ENCODE results near the gene IL17RA. TPM values are rescaled to one million over a fixed set of nuclear protein-coding genes. Genes with fewer than 3 reads are reported as not detected.

IL17RA gene
- total RNA-seq, 1 donor from 2014 or later, result 21.5 TPM

DNA sequence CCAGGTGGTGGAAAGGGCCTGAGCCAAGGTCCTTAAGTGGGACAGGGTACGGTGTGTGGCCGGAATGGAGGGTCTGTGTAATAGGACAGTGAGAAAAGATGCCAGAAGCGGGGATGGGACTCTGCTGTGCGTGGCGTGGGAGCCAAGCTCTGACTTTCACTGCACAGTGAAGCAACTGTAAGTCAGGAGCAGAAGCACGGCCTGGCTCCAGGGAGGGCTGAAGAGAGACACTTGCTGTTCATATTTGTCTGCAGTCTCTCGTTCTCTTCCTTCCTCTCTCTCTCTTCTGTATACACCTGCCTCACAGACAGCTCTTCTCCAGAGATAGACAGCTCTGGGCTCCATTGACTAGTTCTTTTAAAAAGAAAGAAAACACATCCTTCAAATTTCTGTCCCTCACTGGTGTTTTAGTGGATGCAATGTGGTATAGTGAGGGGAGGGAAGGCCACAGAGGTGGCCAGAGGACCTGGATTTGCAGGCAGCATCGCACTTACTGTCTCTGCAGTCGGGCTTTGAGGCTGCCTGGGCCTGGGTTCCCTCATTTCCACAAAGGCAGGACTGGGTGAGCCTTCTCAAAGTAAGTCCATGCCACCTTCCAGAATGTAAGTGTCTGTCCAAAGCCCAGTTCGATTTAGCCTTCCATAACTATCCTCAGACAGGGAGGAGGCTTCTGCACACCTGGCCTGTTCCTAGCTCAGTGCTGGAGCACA, 2.1 kb downstream of the IL17RA start:
- Mint-ChIP-seq H3K4me1 (ENCODE audit: low read depth, unreplicated experiment) (peaks cover 16% of the 10 kb centered on the region), H3K36me3 (ENCODE audit: low read depth, unreplicated experiment) (no peaks in the 10 kb centered on the region), H3K9me3 (ENCODE audit: unreplicated experiment) (peaks cover 2% of the 10 kb centered on the region), H3K4me3 (ENCODE audit: unreplicated experiment) (peak overlapping the region; percentile 91), H3K27ac (ENCODE audit: unreplicated experiment) (no peak overlapping the region), H3K27me3 (ENCODE audit: low read depth, unreplicated experiment) (no peaks in the 10 kb centered on the region)
- Histone ChIP-seq H3K4me1 (ENCODE audit: insufficient read depth, low read length) (peaks cover 8% of the 10 kb centered on the region), H3K36me3 (ENCODE audit: insufficient read depth, low read length) (no peaks in the 10 kb centered on the region), H4K20me1 (ENCODE audit: insufficient read depth, low read length) (peaks cover 45% of the 10 kb centered on the region), H3K4me2 (ENCODE audit: low read length) (peak overlapping the region; percentile 91), H3K79me2 (ENCODE audit: insufficient read depth, low read length) (peaks cover 59% of the 10 kb centered on the region), H3K9ac (ENCODE audit: low read length) (no peak overlapping the region), H3K9me3 (ENCODE audit: insufficient read depth, low read depth, low read length) (no peaks in the 10 kb centered on the region), H2AFZ (ENCODE audit: low read depth, low read length) (no peak overlapping the region), H3K27ac (ENCODE audit: low read depth, low read length) (no peak overlapping the region), H3K27me3 (ENCODE audit: insufficient read depth, low read length) (no peaks in the 10 kb centered on the region), H3K4me3 (ENCODE audit: insufficient read depth, low read depth, low read length) (no peak overlapping the region)
- DNase-seq (ENCODE audit: low read depth) (no peak), FAIRE-seq (no peak)
- TF ChIP-seq, protein P1, sequence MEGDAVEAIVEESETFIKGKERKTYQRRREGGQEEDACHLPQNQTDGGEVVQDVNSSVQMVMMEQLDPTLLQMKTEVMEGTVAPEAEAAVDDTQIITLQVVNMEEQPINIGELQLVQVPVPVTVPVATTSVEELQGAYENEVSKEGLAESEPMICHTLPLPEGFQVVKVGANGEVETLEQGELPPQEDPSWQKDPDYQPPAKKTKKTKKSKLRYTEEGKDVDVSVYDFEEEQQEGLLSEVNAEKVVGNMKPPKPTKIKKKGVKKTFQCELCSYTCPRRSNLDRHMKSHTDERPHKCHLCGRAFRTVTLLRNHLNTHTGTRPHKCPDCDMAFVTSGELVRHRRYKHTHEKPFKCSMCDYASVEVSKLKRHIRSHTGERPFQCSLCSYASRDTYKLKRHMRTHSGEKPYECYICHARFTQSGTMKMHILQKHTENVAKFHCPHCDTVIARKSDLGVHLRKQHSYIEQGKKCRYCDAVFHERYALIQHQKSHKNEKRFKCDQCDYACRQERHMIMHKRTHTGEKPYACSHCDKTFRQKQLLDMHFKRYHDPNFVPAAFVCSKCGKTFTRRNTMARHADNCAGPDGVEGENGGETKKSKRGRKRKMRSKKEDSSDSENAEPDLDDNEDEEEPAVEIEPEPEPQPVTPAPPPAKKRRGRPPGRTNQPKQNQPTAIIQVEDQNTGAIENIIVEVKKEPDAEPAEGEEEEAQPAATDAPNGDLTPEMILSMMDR (IDR thresholded peaks at IDR 0.05; ENCODE audit: insufficient read depth, low read depth, low read length), result no peak
- no peak for TF ChIP-seq EZH2 (IDR thresholded peaks at IDR 0.05; ENCODE audit: insufficient read depth, low read length)

DNA sequence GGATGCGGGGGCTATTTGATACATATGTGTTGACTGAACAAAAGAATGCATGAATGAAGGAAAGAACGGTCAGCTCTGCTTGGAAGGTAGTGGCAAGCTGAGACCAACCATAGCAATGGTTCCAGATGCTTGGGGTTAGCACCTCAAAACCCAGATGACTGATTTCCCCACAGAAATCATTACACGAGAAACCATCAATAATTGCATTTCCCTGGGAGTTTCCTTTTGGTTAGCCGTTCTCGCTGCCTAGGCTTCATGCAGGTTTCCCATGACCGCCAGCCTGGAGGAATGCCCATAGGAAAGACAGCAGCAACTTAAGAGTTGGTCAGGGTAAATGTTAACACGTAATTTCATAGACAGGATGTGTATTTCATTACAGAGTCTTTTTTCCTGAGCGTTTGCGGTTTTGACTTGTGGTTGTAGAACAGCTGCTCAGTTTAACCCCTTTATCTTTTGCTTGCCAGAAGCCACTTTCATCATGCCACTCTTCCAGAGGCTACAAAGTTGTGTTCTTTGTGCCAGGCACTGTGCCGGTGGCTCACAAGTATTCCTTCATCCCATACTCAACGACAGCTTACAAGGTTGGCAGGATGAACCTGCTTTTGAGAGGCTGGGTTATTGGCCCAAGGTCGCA, 2.8 kb downstream of the IL17RA start:
- Histone ChIP-seq H2AFZ (ENCODE audit: low read depth, low read length) (no peak overlapping the region), H3K36me3 (ENCODE audit: insufficient read depth, low read length) (no peaks in the 10 kb centered on the region), H3K4me3 (ENCODE audit: insufficient read depth, low read depth, low read length) (no peak overlapping the region), H3K9ac (ENCODE audit: low read length) (no peak overlapping the region), H3K4me2 (ENCODE audit: low read length) (peak overlapping the region; percentile 91), H3K27me3 (ENCODE audit: insufficient read depth, low read length) (no peaks in the 10 kb centered on the region), H3K79me2 (ENCODE audit: insufficient read depth, low read length) (peaks cover 65% of the 10 kb centered on the region), H3K27ac (ENCODE audit: low read depth, low read length) (no peak overlapping the region), H4K20me1 (ENCODE audit: insufficient read depth, low read length) (peaks cover 51% of the 10 kb centered on the region), H3K4me1 (ENCODE audit: insufficient read depth, low read length) (peaks cover 8% of the 10 kb centered on the region), H3K9me3 (ENCODE audit: insufficient read depth, low read depth, low read length) (no peaks in the 10 kb centered on the region)
- FAIRE-seq, result no peak
- peak; percentile 74 for DNase-seq (ENCODE audit: low read depth)
- Mint-ChIP-seq H3K4me1 (ENCODE audit: low read depth, unreplicated experiment) (peaks cover 16% of the 10 kb centered on the region), H3K27ac (ENCODE audit: unreplicated experiment) (no peak overlapping the region), H3K4me3 (ENCODE audit: unreplicated experiment) (peak overlapping the region; percentile 91), H3K36me3 (ENCODE audit: low read depth, unreplicated experiment) (no peaks in the 10 kb centered on the region), H3K9me3 (ENCODE audit: unreplicated experiment) (peaks cover 2% of the 10 kb centered on the region), H3K27me3 (ENCODE audit: low read depth, unreplicated experiment) (no peaks in the 10 kb centered on the region)
- TF ChIP-seq EZH2 (IDR thresholded peaks at IDR 0.05; ENCODE audit: insufficient read depth, low read length), result no peak
- TF ChIP-seq, protein P1 (IDR thresholded peaks at IDR 0.05; ENCODE audit: insufficient read depth, low read depth, low read length), result no peak

- no peak overlapping the region for H3K27ac Mint-ChIP-seq (ENCODE audit: unreplicated experiment)
- H3K27me3 Mint-ChIP-seq (ENCODE audit: low read depth, unreplicated experiment), result no peaks in the 10 kb centered on the region
- DNase-seq (ENCODE audit: low read depth) (no peak), FAIRE-seq (no peak)
- Histone ChIP-seq H3K27me3 (ENCODE audit: insufficient read depth, low read length) (no peaks in the 10 kb centered on the region), H3K27ac (ENCODE audit: low read depth, low read length) (no peak overlapping the region), H3K9ac (ENCODE audit: low read length) (no peak overlapping the region), H3K79me2 (ENCODE audit: insufficient read depth, low read length) (peaks cover 77% of the 10 kb centered on the region), H3K4me2 (ENCODE audit: low read length) (no peak overlapping the region), H3K36me3 (ENCODE audit: insufficient read depth, low read length) (no peaks in the 10 kb centered on the region), H4K20me1 (ENCODE audit: insufficient read depth, low read length) (peaks cover 74% of the 10 kb centered on the region), H3K4me3 (ENCODE audit: insufficient read depth, low read depth, low read length) (no peak overlapping the region), H3K4me1 (ENCODE audit: insufficient read depth, low read length) (peaks cover 8% of the 10 kb centered on the region), H2AFZ (ENCODE audit: low read depth, low read length) (no peak overlapping the region), H3K9me3 (ENCODE audit: insufficient read depth, low read depth, low read length) (no peaks in the 10 kb centered on the region)
- no peaks in the 10 kb centered on the region for H3K9me3 Mint-ChIP-seq (ENCODE audit: unreplicated experiment)
- no peak overlapping the region for H3K4me3 Mint-ChIP-seq (ENCODE audit: unreplicated experiment)
- no peaks in the 10 kb centered on the region for H3K36me3 Mint-ChIP-seq (ENCODE audit: low read depth, unreplicated experiment)
- TF ChIP-seq EZH2 (IDR thresholded peaks at IDR 0.05; ENCODE audit: insufficient read depth, low read length), result no peak
- TF ChIP-seq, protein P1 (IDR thresholded peaks at IDR 0.05; ENCODE audit: insufficient read depth, low read depth, low read length), result no peak
- peaks cover 15% of the 10 kb centered on the region for H3K4me1 Mint-ChIP-seq (ENCODE audit: low read depth, unreplicated experiment)
Measured at GRCh38 chr22:17090550-17090949, 5.8 kb downstream of the IL17RA start.

Data from astrocyte (in vitro differentiated cells and primary cell).